GM06990 (cell line): ENCODE data around the gene CLDN10.

Experiments
- DNase-seq: peaks from one replicate; pipeline ENCODE4 v3.0.0-alpha.2; 2011; ENCODE audit not compliant: insufficient read length; ENCODE audit errors: extremely low read depth
- H3K27me3 ChIP-seq: replicated peaks from 2 replicates; pipeline ENCODE4 v1.6.0; 2011; ENCODE audit warnings: low read length; ENCODE audit not compliant: control insufficient read depth, insufficient read depth
- H3K36me3 ChIP-seq: 2 replicates; pipeline ENCODE4 v1.5.1; 2011; ENCODE audit warnings: low read length; ENCODE audit not compliant: control insufficient read depth, insufficient read depth
- H3K4me3 ChIP-seq: replicated peaks from 2 replicates; pipeline ENCODE4 v1.5.1; 2011; ENCODE audit warnings: low read depth, mild to moderate bottlenecking, control low read depth, low read length
- TF ChIP-seq, protein P1 (sequence below): IDR thresholded peaks from 2 replicates; pipeline ENCODE4 v1.5.1; 2011; ENCODE audit warnings: low read length, control low read depth, mild to moderate bottlenecking, inconsistent platforms; ENCODE audit not compliant: insufficient read depth, poor library complexity, severe bottlenecking

The CLDN10 gene

GRCh38 chr13:95552539-95553441 is at the start of gene CLDN10:
Gene CLDN10, plus strand, starts transcription at chr13:95552720. Its CDS starts 34 bp downstream, at chr13:95552754.
- peaks cover 1% of the 10 kb centered on the region for H3K27me3 ChIP-seq
- H3K4me3 ChIP-seq = no peak within 1 kb of the TSS
- no peaks in the 10 kb centered on the region for H3K36me3 ChIP-seq
- DNase-seq = no peak
- TF ChIP-seq, protein P1, sequence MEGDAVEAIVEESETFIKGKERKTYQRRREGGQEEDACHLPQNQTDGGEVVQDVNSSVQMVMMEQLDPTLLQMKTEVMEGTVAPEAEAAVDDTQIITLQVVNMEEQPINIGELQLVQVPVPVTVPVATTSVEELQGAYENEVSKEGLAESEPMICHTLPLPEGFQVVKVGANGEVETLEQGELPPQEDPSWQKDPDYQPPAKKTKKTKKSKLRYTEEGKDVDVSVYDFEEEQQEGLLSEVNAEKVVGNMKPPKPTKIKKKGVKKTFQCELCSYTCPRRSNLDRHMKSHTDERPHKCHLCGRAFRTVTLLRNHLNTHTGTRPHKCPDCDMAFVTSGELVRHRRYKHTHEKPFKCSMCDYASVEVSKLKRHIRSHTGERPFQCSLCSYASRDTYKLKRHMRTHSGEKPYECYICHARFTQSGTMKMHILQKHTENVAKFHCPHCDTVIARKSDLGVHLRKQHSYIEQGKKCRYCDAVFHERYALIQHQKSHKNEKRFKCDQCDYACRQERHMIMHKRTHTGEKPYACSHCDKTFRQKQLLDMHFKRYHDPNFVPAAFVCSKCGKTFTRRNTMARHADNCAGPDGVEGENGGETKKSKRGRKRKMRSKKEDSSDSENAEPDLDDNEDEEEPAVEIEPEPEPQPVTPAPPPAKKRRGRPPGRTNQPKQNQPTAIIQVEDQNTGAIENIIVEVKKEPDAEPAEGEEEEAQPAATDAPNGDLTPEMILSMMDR = no peak

DNA sequence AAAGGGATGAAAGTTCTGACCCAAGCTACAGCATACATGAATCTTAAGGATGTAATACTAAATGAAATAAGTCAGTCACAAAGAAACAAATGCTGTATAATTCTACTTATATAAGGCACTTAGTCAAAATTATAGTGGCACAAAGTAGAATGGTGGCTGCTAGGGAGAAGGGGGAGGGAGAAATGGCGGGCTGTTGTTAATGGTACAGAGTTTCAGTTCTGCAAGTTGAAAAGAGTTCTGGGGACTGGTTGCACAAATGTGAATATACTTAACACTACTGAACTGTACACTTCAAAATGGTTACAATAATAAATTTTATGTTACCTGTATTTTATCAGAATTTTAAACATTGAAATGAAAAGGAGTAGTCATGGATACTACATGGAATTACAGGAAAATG is 48.9 kb upstream of the CLDN10 start:
- Histone ChIP-seq H3K36me3 (no peaks in the 10 kb centered on the region), H3K4me3 (no peak overlapping the region), H3K27me3 (no peaks in the 10 kb centered on the region)
- TF ChIP-seq, protein P1 = no peak
- no peak for DNase-seq

DNA sequence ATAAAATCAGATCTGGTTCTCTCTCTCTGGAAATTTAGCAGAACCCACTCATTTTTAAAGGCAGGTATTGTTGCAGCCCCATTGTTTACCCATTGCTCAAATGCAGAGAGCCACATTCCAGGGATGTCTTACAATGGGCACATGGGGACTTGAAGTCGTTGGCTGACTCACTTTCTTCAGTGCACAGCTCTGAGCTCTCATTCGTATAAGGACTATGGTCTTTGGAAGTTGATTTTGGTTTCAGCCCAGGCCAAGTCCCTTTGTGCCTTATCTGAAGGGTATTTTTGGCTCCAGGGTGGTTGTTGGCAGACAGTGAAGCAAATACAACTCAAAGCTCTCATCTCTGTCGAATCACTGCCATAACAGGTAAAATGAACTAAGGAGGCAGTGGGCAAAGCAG is 47.3 kb upstream of the CLDN10 start:
- H3K36me3 ChIP-seq = no peaks in the 10 kb centered on the region
- no peak for DNase-seq
- H3K4me3 ChIP-seq = no peak overlapping the region
- no peaks in the 10 kb centered on the region for H3K27me3 ChIP-seq
- TF ChIP-seq, protein P1 = no peak

DNA sequence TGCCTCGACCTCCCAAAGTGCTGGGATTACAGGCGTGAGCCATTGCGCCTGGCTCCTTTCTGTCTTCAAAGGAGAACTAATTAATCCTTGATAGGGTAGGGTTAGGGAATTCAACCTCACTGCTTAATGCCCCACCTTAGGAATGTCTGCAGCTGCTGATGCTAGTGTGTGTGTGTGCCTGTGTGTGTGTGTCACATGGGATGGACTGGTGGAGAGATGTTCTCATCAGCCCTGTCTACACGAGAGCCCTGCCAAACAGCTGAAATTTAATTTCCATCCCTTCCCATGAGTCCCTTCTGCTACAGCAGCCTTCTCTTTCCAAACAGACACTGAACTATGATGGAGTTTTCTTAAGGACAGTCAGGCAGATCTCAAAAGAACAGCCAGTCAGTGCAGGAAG is 46.5 kb upstream of the CLDN10 start:
- Histone ChIP-seq H3K4me3 (no peak overlapping the region), H3K27me3 (no peaks in the 10 kb centered on the region), H3K36me3 (no peaks in the 10 kb centered on the region)
- TF ChIP-seq, protein P1 = no peak
- DNase-seq = no peak

DNA sequence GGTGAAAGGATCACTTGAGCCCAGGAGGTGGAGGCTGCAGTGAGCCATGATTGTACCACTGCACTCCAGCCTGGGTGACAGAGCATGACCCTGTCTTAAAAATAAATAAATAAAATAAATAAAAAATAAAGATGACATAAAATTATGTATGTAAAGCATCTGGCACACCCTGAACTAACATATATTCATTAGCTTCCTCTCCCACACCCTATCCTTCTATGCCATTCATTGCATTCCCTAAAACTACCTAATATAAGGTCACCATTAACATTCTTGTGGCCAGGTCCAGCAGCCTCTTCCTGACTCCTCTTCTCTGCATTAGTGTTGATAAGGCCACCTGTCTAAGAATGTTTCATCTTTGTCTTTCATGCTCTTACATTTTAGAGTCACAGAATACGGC is 44.5 kb upstream of the CLDN10 start:
- TF ChIP-seq, protein P1 = no peak
- DNase-seq = no peak
- H3K36me3 ChIP-seq = no peaks in the 10 kb centered on the region
- no peaks in the 10 kb centered on the region for H3K27me3 ChIP-seq
- H3K4me3 ChIP-seq = no peak overlapping the region
